Type B pancreatic cell (in vitro differentiated cells): ENCODE results near the gene ALPG. TPM values are rescaled to one million over a fixed set of nuclear protein-coding genes. Genes with fewer than 3 reads are reported as not detected.
"Not testable (repeated sequence)": the region's sequence is repeated elsewhere in the genome, so short reads cannot be mapped to it uniquely, and the experiment has no call there.

Source experiments
- DNase-seq: peaks from one replicate; pipeline ENCODE4 v3.0.0; 2021; ENCODE audit warnings: mixed read lengths; ENCODE audit not compliant: unreplicated experiment; ENCODE audit errors: extremely low spot score
- H3K27ac Mint-ChIP-seq: 2 replicates; pipeline ENCODE4 v1.8.0; 2021; ENCODE audit warnings: mild to moderate bottlenecking, mixed read lengths
- H3K27me3 Mint-ChIP-seq: 2 replicates; pipeline ENCODE4 v1.8.0; 2021; ENCODE audit warnings: mixed read lengths
- H3K36me3 Mint-ChIP-seq: 2 replicates; pipeline ENCODE4 v1.8.0; 2021; ENCODE audit warnings: mixed read lengths
- H3K4me1 Mint-ChIP-seq: one replicate; pipeline ENCODE4 v1.8.0; 2021; ENCODE audit warnings: mixed read lengths; ENCODE audit not compliant: unreplicated experiment
- H3K4me3 Mint-ChIP-seq: 2 replicates; pipeline ENCODE4 v1.8.0; 2021; ENCODE audit warnings: mild to moderate bottlenecking, mixed read lengths
- H3K9me3 Mint-ChIP-seq: 2 replicates; pipeline ENCODE4 v1.8.0; 2021; ENCODE audit warnings: mixed read lengths
- long read RNA-seq: library from polyadenylated mRNA; unstranded; transcript quantifications from one replicate; pipeline ENCODE4 v2.0.0, GENCODE V29; 2020
- total RNA-seq: library from RNA; stranded (reverse); gene quantifications from 2 replicates; pipeline ENCODE4 v1.2.1, GENCODE V29; 2021; ENCODE audit warnings: low replicate concordance
- TF ChIP-seq, protein P1 (sequence below): fragments of 200-600 bp; sonication (generic); conservative IDR thresholded peaks from 2 replicates; pipeline ENCODE4 v1.5.0; 2021; ENCODE audit warnings: antibody characterized with exemption, mild to moderate bottlenecking

The ALPG gene
- 0.14 and 0.88 TPM in 2 replicates for total RNA-seq
- long read RNA-seq, result 0 reads

DNA sequence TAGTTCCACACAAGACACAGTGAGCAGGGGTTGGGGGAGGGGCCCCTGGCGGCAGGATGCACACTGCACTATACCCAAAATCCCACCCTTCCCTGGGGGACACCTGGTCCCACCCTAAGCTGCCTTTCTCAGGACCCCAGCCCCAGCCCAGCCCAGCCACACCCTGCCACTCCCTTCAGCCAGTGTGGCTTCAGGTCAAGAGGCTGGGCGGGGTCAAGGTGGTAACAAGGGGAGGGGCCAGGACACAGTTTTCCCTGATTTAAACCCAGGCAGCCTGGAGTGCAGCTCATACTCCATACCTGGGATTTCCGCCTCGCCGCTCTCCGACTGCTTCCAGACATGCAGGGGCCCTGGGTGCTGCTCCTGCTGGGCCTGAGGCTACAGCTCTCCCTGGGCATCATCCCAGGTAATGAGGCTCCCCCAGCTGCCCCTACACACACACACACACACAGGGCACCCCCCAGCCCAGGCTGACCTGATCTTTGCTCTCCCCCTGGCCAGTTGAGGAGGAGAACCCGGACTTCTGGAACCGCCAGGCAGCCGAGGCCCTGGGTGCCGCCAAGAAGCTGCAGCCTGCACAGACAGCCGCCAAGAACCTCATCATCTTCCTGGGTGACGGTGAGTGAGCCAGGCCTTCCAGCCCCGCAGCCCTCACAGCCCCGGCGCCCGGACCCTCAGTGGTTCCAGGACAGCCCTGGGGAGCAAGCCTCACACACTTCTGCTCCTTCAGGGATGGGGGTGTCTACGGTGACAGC is at the start of gene ALPG:
Gene ALPG (plus strand): TSS at position 289 of the 755 bp plus-strand sequence. CDS start 51 bp downstream, at position 340.
- Mint-ChIP-seq H3K36me3 (no peaks in the 10 kb centered on the region), H3K9me3 (no peaks in the 10 kb centered on the region), H3K4me3 (no peak within 1 kb of the TSS), H3K27me3 (peaks cover 24% of the 10 kb centered on the region), H3K4me1 (no peaks in the 10 kb centered on the region), H3K27ac (no peak within 1 kb of the TSS)
- TF ChIP-seq, protein P1, sequence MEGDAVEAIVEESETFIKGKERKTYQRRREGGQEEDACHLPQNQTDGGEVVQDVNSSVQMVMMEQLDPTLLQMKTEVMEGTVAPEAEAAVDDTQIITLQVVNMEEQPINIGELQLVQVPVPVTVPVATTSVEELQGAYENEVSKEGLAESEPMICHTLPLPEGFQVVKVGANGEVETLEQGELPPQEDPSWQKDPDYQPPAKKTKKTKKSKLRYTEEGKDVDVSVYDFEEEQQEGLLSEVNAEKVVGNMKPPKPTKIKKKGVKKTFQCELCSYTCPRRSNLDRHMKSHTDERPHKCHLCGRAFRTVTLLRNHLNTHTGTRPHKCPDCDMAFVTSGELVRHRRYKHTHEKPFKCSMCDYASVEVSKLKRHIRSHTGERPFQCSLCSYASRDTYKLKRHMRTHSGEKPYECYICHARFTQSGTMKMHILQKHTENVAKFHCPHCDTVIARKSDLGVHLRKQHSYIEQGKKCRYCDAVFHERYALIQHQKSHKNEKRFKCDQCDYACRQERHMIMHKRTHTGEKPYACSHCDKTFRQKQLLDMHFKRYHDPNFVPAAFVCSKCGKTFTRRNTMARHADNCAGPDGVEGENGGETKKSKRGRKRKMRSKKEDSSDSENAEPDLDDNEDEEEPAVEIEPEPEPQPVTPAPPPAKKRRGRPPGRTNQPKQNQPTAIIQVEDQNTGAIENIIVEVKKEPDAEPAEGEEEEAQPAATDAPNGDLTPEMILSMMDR, result no peak
- DNase-seq, result no peak

DNA sequence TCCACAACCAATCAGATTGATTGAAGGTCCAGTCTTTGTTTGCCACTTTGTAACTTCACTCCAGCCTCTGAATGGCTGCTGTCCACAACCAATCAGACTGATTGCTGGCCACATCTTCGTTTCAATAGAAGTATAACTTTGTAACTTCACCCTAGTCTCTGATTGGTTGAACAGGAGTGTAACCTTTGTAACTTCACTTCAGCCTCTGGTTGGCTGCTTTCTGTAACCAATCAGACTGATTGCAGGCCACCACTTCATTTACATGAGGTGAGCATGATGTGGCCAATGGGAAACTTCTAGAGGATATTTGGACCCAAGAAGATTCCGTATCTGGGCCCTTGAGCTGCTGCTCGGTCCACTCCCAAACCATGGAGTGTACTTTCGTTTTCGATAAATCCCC is 45.0 kb upstream of the ALPG start:
- Mint-ChIP-seq H3K36me3 (no peaks in the 10 kb centered on the region), H3K4me1 (no peaks in the 10 kb centered on the region), H3K27ac (no peak overlapping the region), H3K9me3 (no peaks in the 10 kb centered on the region), H3K4me3 (no peak overlapping the region), H3K27me3 (peaks cover 4% of the 10 kb centered on the region)
- TF ChIP-seq, protein P1, result no peak
- DNase-seq, result no peak

DNA sequence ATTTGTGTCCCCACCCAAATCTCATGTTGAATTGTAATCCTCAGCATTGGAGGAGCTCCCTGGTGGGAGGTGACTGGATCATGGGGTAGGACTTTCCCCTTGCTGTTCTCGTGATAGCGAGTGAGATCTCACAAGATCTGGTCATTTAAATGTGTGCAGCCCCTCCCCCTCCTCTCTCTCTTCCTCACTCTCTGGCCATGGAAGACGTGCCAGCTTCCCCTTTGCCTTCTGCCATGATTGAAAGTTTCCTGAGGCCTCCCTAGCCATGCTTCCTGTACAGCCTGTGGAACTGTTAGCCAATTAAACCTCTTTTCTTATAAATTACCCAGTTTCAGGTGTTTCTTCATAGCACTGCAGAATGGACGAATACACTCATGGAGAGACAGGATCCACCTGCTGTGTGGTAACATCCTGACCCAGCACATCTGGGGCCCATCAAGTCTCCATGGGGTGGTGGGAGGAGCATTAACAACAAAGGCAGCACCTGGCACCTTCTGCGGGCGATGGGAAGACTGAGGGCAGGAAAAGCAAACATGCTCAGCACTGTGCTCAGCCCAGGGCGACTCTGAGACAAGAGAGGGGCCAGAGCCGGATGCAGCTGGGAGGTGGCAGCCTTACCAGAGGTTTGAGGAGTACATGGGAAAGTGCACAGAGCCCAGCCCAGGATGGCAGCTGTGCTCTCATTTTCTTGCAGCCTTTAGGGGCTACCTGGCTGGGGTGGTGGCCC is 44.3 kb upstream of the ALPG start:
- Mint-ChIP-seq H3K9me3 (no peaks in the 10 kb centered on the region), H3K27me3 (peaks cover 4% of the 10 kb centered on the region), H3K27ac (no peak overlapping the region), H3K36me3 (no peaks in the 10 kb centered on the region), H3K4me1 (no peaks in the 10 kb centered on the region), H3K4me3 (no peak overlapping the region)
- TF ChIP-seq, protein P1, result no peak
- DNase-seq, result no peak

DNA sequence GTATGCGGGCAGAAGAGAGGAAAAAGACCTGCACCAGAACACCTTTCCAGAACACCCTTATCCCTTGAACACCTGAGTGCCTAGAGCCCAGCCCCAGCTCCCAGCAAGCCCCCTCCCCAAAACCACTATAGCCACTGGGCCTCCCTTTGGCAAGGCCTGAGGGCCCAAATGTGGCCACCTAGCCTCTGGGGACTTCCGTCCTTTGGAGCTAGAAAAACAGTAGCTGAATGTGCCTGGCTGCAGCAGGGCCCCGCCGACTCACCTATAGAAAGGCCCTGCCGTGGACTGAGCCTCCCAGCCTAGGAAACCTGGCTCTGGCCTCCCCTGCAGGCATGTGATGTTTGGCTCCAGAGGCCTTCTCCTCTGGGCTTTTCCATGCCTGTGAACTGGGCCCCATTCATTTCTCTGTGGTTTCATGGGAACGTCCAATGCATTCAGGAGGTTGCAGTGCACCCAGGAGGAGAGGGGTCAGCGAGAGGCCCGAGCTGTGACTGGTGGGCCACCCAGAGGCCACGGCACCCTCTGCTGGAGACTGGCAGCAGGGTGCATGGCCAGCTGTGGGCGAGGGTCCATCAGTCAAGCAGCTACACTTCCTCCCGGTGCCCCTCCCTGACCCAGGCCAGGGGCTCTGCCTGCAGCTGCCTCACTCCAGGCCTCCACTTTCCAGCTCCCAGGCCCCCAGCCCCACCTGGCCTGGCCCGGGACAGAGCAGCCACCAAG is 43.4 kb upstream of the ALPG start:
- H3K4me1 Mint-ChIP-seq, H3K9me3 Mint-ChIP-seq, H3K27me3 Mint-ChIP-seq, DNase-seq, H3K4me3 Mint-ChIP-seq, H3K27ac Mint-ChIP-seq, H3K36me3 Mint-ChIP-seq: not testable (repeated sequence)

DNA sequence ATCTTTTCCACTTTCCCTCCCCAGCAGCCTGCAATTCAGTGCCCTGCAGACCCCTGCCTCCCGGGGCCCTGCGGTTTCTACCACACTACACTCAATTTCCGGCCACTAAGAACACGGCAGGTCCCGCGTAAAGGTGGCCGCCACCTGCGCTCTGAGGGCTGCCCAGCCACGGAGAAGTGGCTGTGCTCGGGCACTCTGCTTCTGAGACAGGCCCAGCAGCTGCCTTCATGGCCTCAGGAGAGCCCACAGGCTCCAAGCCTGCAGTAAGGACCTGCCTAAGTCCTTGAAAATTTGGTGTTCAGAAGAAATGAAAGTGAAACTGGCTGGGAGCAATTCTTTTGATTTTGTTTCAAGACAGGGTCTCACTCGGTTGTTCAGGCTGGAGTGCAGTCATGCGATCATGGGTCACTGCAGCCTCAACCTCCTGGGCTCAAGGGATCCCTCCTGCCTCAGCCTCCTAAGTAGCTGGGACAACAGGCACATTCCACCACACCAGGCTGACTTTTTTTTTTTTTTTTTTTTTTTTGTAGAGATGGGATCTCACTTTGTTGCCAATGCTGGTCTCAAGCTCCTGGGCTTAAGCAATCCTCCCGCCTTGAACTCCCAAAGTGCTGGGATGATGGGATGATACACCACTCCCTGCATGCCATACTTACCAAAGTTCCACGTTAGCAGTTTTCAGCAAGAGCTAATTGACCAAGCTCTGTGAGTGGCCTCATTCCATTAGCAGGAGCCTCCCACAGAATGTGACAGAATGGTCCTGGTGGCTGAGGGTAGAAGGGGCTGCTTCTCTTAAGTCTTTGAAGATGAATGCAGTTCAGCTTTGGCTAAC is 42.6 kb upstream of the ALPG start:
- Mint-ChIP-seq H3K9me3 (no peaks in the 10 kb centered on the region), H3K4me3 (no peak overlapping the region), H3K36me3 (no peaks in the 10 kb centered on the region), H3K27me3 (peaks cover 4% of the 10 kb centered on the region), H3K27ac (no peak overlapping the region), H3K4me1 (no peaks in the 10 kb centered on the region)
- no peak for DNase-seq
- TF ChIP-seq, protein P1, result no peak

DNA sequence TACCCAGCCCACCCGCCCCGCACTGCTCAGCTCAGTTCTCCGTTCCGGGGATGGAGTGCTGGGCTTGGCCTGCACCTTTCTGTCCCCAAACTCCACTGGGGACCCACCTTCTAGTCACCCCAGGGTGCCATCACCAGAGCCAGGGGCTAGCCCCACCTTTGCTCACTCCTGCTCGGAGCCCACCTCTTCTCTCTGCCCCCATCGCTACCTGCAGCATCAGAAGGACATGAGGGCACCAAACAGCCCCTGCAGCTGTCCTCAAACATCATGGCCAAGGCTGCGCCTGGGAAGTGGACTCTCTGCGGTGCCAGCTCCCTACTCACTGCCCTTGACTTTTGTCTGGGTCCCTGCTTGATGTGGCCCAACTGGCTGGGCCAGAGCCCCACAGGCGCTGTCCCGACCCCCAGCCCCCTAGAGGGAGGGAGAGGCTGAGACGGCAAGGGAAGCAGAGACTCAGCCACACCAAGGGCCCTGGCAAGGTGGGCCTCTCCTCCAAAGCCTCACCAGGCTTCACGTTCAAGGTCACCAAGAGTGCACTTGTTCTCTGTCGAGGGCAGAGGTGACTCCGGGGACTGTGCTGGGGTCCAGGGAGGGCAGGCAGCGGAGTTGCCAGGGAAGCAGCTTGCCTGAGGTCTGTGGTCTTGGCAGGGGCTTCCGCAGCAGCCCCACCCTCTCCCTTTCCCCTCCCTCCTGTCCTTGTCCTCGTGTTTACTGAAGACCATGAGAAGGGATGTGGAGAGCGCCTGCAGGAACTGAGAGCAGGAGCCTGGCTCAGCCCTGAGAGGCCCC is 41.6 kb upstream of the ALPG start:
- H3K27me3 Mint-ChIP-seq, DNase-seq, H3K4me3 Mint-ChIP-seq, H3K4me1 Mint-ChIP-seq, H3K27ac Mint-ChIP-seq, H3K36me3 Mint-ChIP-seq, H3K9me3 Mint-ChIP-seq: not testable (repeated sequence)
